Heart left ventricle (tissue), 16 donors: ENCODE data around the gene MYO18B. TPM values are rescaled to one million over a fixed set of nuclear protein-coding genes. Genes with fewer than 3 reads are reported as not detected.

Source experiments
- ATAC-seq, 4 donors: fragments of 200-7000 bp; cut with Tn5 transposase; one replicate each; pipeline ENCODE4 v1.9.1; 2020 to 2022; ENCODE audit warnings: moderate library complexity in 4 of 4, mild to moderate bottlenecking in 3 of 4, moderate number of reproducible peaks in 1 of 4
- DNase-seq, 5 donors: peaks; one replicate each; pipeline ENCODE4 v3.0.0-alpha.2; 2020
- H3K27ac ChIP-seq, 12 donors: fragments of 200-600 bp; sonication (generic) in 4 of 12; one replicate each; pipeline versions ENCODE4 v1.5.0 to v1.8.0; 2016 to 2022; ENCODE audit warnings: mild to moderate bottlenecking in 2 of 12
- H3K27me3 ChIP-seq, 9 donors: fragments of 200-600 bp; sonication (generic) in 2 of 9; one replicate each; pipeline versions ENCODE4 v1.5.1 to v1.8.0; 2016 to 2022; ENCODE audit warnings: mild to moderate bottlenecking in 3 of 9
- H3K36me3 ChIP-seq, 9 donors: fragments of 200-600 bp; sonication (generic) in 2 of 9; one replicate each; pipeline versions ENCODE4 v1.5.0 to v1.8.0; 2018 to 2022; ENCODE audit warnings: mild to moderate bottlenecking in 2 of 9
- H3K4me1 ChIP-seq, 12 donors: fragments of 200-600 bp; sonication (generic) in 4 of 12; one replicate each; pipeline versions ENCODE4 v1.5.0 to v1.8.0; 2016 to 2022; ENCODE audit warnings: mild to moderate bottlenecking in 3 of 12
- H3K4me3 ChIP-seq, 12 donors: fragments of 200-600 bp; sonication (generic) in 4 of 12; one replicate each; pipeline versions ENCODE4 v1.5.0 to v1.8.0; 2017 to 2022; ENCODE audit warnings: mild to moderate bottlenecking in 9 of 12, moderate library complexity in 4 of 12
- H3K9me3 ChIP-seq, 12 donors: fragments of 200-600 bp; sonication (generic) in 4 of 12; one replicate each; pipeline versions ENCODE4 v1.5.0 to v1.8.0; 2016 to 2022; ENCODE audit warnings: mild to moderate bottlenecking in 1 of 12
- POLR2A ChIP-seq, 2 donors: fragments of 450-650 bp; IDR thresholded peaks; one replicate each; pipeline ENCODE4 v1.6.1; 2017; ENCODE audit warnings: antibody characterized with exemption in 2 of 2, mild to moderate bottlenecking in 2 of 2, moderate library complexity in 2 of 2
- WGBS, 4 donors: extraction: QIAGEN DNeasy Blood & Tissue Kit in 2 of 4; methylation state at CpG; one replicate each; pipeline versions ENCODE4 v1.1.5 to v1.1.7; 2013 to 2018; 5-methylcytosine and 5-hydroxymethylcytosine counted together
- intact Hi-C, 10 donors: fragments of 100-400 bp; cut with DNase I; formaldehyde crosslinking; loops; one replicate each; pipeline versions ENCODE4 v1.11.1 to v1.14.2; 2022
- polyA plus RNA-seq, 2 donors: library from polyadenylated mRNA; stranded (reverse); fragments of 200-250 nt; gene quantifications; one replicate each; pipeline ENCODE4 v1.2.3, GENCODE V29; 2013
- total RNA-seq, 9 donors: library from RNA; depleted of rRNA in 2 of 9; stranded (reverse); fragments of >200 nt in 2 of 9; fragmentation: NEBNext Ultra II Directional in 3 of 9; extraction: Animal tissue kit (Norgen Biotek cat#: 25700) in 3 of 9; gene quantifications; one replicate each; pipeline versions ENCODE4 v1.1.0 to v1.2.4, GENCODE V29; 2016 to 2023
- TF ChIP-seq, protein P1 (sequence below), 12 donors: fragments of 200-600 bp; sonication (generic) in 4 of 12; IDR thresholded peaks; one replicate each; pipeline versions ENCODE4 v1.5.0 to v1.8.0; 2018 to 2022; ENCODE audit warnings: antibody characterized with exemption in 12 of 12, mild to moderate bottlenecking in 5 of 12
- donor health status: ischemic (EF 13 %, LVEDD 7.1; RV severe dilation, severe dysfunction).
- donor health status: healthy with polysubstance abuse.
- donor health status: DM: no; HTN: yes; CAD: no.
- donor health status: DM: no; HTN: no; CAD: no.
- donor health status: ischemic (EF 25% LVEDD 6.9; RV normal size, moderate dysfunction).
- donor health status: ischemic (EF 25% LVEDD 5.7; RV mildly dilated, moderate dysfunction).
- donor health status: healthy.
- donor health status: DM: yes; HTN: yes; CAD: no.
- donor health status: ischemic (EF 35%, LVEDD 5.7; RV mildly dilated, moderate dysfunction).
- donor health status: nonischemic (EF 11% LVEDD 7.7; RV severe dilation, severe dysfunction).
- donor health status: DM: yes; HTN: yes; CAD: no.
- donor health status: PGD.
- donor health status: ischemic (EF 29% LVEDD 5.4; RV normal size, mild dysfunction).
- donor health status: nonischemic (EF 23%, LVEDD 6.1; RV moderate dilation, normal function).

The MYO18B gene
- total and polyA plus RNA-seq, 11 donors = 140 to 301 (median 193) TPM

- Histone ChIP-seq H3K4me1 (peaks cover 0 to 25% (median 0%) of the 10 kb centered on the region in 12 donors), H3K4me3 (no peak overlapping the region), H3K9me3 (no peaks in the 10 kb centered on the region), H3K27me3 (no peaks in the 10 kb centered on the region), H3K36me3 (peaks cover 0 to 74% (median 8%) of the 10 kb centered on the region in 9 donors), H3K27ac (no peak overlapping the region)
- DNase-seq (no peak), ATAC-seq (no peak)
- TF ChIP-seq, protein P1, sequence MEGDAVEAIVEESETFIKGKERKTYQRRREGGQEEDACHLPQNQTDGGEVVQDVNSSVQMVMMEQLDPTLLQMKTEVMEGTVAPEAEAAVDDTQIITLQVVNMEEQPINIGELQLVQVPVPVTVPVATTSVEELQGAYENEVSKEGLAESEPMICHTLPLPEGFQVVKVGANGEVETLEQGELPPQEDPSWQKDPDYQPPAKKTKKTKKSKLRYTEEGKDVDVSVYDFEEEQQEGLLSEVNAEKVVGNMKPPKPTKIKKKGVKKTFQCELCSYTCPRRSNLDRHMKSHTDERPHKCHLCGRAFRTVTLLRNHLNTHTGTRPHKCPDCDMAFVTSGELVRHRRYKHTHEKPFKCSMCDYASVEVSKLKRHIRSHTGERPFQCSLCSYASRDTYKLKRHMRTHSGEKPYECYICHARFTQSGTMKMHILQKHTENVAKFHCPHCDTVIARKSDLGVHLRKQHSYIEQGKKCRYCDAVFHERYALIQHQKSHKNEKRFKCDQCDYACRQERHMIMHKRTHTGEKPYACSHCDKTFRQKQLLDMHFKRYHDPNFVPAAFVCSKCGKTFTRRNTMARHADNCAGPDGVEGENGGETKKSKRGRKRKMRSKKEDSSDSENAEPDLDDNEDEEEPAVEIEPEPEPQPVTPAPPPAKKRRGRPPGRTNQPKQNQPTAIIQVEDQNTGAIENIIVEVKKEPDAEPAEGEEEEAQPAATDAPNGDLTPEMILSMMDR (IDR thresholded peaks at IDR 0.05) = no peak
- TF ChIP-seq POLR2A (IDR thresholded peaks at IDR 0.05) = no peak
- intact Hi-C loops = no loop called here
- WGBS, 4 donors = 72 to 80% (median 78%) methylated on average over 10 to 12 of the region's 12 CpGs
Measured at GRCh38 chr22:25838960-25839741, 97.2 kb downstream of the MYO18B start.

GRCh38 chr22:25839755-25840154 is 97.8 kb downstream of the MYO18B start:
- 55 to 65% (median 61%) methylated on average over 6 of the region's 6 CpGs for WGBS, 4 donors
- H3K36me3 ChIP-seq = peaks cover 0 to 74% (median 4%) of the 10 kb centered on the region in 9 donors
- DNase-seq (no peak), ATAC-seq (no peak)
- H3K27ac ChIP-seq = peak overlapping the region in 1 of 12 donors; percentile 3
- intact Hi-C loops = no loop called here
- no peaks in the 10 kb centered on the region for H3K27me3 ChIP-seq
- peaks cover 0 to 25% (median 0%) of the 10 kb centered on the region in 12 donors for H3K4me1 ChIP-seq
- TF ChIP-seq, protein P1 (IDR thresholded peaks at IDR 0.05) = no peak
- TF ChIP-seq POLR2A (IDR thresholded peaks at IDR 0.05) = no peak
- no peak overlapping the region for H3K4me3 ChIP-seq
- H3K9me3 ChIP-seq = no peaks in the 10 kb centered on the region

- no peak for DNase-seq
- Histone ChIP-seq H3K36me3 (peaks cover 0 to 74% (median 4%) of the 10 kb centered on the region in 9 donors), H3K4me1 (peaks cover 0 to 25% (median 0%) of the 10 kb centered on the region in 12 donors), H3K27ac (peak overlapping the region in 1 of 12 donors; percentile 3), H3K27me3 (no peaks in the 10 kb centered on the region), H3K4me3 (no peak overlapping the region), H3K9me3 (no peaks in the 10 kb centered on the region)
- TF ChIP-seq, protein P1 (IDR thresholded peaks at IDR 0.05) = no peak
- no peak for TF ChIP-seq POLR2A (IDR thresholded peaks at IDR 0.05)
- intact Hi-C loops = no loop called here
- ATAC-seq = peak in 1 of 4 donors; percentile 15
- WGBS, 4 donors = 54 to 66% (median 60%) methylated on average over 5 of the region's 5 CpGs
Measured at GRCh38 chr22:25840167-25840566, 98.2 kb downstream of the MYO18B start.

GRCh38 chr22:25840891-25841290 is 98.9 kb downstream of the MYO18B start:
- Histone ChIP-seq H3K4me1 (peaks cover 0 to 25% (median 0%) of the 10 kb centered on the region in 12 donors), H3K4me3 (no peak overlapping the region), H3K9me3 (no peaks in the 10 kb centered on the region), H3K36me3 (peaks cover 0 to 74% (median 0%) of the 10 kb centered on the region in 9 donors), H3K27ac (no peak overlapping the region), H3K27me3 (no peaks in the 10 kb centered on the region)
- 29 to 42% (median 37%) methylated on average over 3 of the region's 3 CpGs for WGBS, 4 donors
- no peak for ATAC-seq
- TF ChIP-seq POLR2A (IDR thresholded peaks at IDR 0.05) = no peak
- TF ChIP-seq, protein P1 (IDR thresholded peaks at IDR 0.05) = no peak
- intact Hi-C loops = no loop called here
- DNase-seq = no peak
